HG02571 (cell line): ENCODE data around the gene DNASE1L1.
"Not testable (repeated sequence)": the region's sequence is repeated elsewhere in the genome, so short reads cannot be mapped to it uniquely, and the experiment has no call there.

ENCODE experiments used
- ATAC-seq: cut with Tn5 transposase; IDR thresholded peaks from one replicate; pipeline ENCODE4 v1.9.1; 2021; ENCODE audit warnings: mild to moderate bottlenecking, moderate library complexity; ENCODE audit not compliant: unreplicated experiment

The DNASE1L1 gene

DNA sequence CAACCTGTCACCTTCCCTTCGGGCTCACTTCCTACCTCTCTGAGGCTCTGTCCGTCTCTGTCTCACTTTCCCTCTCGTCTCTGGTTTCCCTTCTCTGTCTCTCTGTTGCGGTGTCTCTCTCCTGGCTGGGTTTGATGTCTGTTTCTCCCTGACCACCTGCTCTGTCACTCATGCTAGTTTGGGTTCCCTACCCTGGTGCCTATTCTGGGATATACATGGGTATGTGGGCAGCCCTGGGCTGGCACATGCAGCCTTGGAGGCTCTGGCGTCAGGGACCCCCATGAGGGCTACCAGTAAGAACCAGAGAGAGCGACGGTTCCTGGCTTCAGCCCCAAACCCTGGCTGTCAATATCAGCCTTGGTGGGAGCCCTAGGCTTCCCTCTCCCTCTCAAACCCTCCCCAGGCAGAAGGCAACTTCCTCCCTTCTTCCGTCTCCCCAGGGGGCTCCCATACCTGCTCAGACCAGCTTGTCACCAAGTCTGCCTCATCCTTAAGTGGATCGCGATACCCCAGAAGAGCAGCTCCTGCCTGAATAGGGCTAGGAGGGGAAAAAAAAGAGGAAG lies 314 bp downstream of the DNASE1L1 start:
- ATAC-seq, result no peak

DNA sequence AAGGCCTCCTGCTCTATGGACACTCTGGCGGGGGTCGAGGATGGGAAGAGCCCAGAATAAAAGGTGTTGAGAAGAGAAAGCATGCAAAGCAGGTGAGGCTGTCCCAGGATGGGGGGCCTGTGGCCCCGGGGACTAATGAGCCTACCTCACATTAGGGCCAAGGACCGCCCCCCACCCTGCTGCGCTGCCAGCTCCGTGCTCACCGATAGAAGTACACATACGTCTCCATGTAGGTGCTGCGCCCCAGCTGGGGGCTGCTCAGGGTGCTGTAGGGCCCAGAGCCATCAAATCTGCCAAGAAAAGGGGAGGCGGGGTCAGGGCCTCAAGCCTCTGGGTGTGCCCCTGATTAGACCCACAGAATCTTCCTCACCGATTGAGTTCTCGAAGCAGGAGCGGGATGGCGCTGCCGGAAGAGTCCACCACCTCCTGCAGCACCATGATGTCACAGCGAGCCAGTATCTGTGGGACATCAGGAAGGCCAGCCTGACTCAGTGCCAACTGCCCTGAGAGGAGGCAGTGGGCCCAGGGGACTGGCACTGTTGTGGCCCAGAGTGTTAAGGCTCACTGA lies 4.3 kb downstream of the DNASE1L1 start:
- ATAC-seq, result no peak

DNA sequence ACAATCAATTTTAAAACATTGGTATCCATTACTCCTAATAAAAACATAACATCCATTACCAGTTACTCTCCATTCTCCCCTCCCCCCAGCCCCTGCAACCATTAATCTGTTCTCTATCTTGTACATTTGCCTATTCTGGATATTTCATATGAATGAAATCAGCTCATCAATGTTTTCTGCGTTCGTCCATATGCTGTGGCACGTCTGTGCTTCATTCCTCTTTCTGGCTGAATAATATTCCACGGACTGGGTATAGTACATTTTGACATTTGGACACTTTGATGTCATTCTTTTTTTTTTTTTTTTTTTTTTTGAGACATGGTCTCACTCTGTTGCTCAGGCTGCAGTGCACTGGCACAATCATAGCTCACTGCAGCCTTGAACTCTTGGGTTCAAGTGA lies 5.2 kb downstream of the DNASE1L1 start:
- ATAC-seq, result no peak

DNA sequence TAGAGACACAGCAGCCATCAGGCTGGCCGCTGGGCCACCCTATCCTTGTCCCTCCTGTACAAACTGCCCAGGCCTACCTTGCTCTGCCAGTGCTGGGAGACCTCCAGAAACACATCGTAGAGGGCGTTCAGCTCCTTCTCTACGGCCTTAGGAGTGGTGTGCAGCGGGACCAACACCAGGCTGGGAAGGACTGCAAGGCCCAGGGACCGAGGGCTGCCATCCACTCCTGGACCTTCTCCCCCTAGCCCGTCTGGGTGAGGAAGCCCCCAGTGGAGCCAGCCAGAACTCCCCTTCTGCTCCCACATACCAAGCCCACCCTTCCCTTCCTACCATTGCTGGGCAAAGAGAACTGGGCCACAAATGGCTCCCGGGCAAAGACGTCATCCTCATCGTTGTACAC lies 5.9 kb downstream of the DNASE1L1 start:
- no peak for ATAC-seq

DNA sequence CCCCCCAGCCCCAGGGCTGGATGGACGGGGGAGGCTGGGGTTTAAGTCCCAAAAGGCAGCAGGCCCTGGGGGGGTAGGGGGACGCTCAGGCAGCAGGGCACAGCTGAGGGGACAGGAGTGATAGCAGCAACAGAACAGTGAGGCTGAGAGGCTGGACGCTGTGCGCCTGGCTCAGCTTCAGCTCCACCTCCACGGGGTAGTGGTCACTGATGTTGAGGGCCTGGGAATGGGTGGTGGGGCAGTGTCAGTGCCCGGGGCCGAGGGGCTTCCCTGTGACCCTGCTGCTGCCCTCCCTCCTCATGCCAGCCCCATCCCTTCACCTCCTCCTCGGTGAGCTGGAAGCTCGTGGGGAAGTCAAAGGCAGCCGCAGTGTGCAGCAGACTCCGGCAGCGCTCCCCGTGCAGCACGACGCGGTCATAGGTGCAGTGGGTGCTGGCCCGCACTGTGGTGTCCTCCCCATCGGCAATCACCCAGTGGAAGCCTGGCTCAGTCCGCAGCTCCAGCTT lies 6.4 kb downstream of the DNASE1L1 start:
- ATAC-seq, result no peak

DNA sequence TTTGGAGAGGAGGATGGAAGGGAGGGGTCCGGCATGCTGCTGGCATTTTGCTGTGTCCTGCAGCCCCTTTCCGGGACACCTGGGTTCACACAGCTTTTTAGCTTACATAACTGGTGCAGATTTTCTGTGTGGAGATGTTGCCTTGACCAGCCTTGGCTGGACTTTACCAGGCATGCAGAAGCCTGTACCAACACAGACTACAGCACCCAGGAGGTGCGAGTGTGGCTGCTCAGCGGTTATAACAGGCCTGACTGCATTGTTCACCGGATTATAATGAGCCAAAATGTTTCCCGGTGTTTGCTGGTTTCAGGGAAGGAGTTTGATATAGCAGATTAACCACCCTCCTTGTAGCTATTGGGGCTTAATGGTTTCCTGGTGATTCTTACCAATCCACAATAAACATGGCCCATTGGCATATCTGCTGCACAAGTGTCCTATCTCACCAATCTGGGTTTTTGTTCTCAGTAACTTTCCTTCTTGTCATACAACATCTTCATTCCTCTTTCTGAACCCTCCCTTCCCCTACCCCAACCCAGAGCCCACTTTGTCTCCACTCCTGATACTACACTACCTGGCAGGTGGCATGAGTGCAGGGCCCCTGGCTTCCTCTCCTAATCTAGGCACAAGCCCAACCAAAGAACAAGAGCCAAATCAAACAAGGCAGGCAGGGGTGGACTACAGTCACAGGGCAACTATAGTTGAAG lies 7.0 kb downstream of the DNASE1L1 start:
- no peak for ATAC-seq

DNA sequence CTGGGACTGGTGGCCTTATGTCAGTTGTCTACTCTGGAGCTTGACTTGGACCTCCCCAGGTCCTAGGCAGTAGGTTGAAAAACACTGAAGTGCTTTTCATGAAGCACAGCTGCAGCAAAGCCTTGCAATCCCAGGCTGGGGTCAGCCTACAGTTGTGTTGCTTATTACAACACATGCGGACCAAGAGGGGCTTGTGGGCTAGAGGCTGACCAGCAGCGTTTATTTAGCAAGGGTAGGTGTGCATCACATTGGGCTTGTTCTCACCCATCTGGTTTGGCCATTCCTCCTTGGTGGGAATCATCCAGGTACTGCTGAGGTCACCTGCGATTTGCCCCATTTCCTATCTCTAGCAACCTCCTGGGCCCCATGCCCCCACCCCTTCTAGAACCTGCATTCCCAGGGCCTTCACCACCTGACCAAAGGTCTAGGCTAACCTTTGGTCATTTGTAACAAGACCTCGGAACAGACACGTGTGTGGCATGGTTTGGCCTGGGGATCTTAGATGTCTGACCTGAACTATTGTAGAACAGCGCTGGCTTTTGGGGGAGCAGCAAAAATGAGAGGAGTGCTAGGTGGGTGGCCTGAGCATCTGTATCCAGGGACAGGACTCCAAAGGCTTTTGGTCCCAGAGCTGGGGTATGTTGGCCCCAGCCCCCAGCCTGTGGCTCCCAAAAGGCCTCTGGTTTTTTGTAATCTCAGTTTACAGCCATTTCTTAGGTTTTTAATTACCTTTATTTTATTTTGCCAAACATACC lies 7.8 kb downstream of the DNASE1L1 start:
- no peak for ATAC-seq

DNA sequence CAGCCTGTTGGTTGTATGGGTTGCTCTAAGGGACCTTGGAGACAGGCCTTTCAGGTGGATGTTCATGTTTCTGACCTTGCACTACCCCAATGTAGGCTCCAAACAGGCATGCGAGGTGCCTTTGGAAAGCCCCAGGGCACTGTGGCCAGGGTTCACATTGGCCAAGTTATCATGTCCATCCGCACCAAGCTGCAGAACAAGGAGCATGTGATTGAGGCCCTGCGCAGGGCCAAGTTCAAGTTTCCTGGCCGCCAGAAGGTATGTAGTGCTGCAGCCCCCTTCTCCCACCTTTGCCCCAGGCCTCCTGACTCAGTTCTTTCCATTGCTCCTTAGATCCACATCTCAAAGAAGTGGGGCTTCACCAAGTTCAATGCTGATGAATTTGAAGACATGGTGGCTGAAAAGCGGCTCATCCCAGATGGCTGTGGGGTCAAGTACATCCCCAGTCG lies 8.7 kb downstream of the DNASE1L1 start:
- ATAC-seq, result not testable (repeated sequence)

DNA sequence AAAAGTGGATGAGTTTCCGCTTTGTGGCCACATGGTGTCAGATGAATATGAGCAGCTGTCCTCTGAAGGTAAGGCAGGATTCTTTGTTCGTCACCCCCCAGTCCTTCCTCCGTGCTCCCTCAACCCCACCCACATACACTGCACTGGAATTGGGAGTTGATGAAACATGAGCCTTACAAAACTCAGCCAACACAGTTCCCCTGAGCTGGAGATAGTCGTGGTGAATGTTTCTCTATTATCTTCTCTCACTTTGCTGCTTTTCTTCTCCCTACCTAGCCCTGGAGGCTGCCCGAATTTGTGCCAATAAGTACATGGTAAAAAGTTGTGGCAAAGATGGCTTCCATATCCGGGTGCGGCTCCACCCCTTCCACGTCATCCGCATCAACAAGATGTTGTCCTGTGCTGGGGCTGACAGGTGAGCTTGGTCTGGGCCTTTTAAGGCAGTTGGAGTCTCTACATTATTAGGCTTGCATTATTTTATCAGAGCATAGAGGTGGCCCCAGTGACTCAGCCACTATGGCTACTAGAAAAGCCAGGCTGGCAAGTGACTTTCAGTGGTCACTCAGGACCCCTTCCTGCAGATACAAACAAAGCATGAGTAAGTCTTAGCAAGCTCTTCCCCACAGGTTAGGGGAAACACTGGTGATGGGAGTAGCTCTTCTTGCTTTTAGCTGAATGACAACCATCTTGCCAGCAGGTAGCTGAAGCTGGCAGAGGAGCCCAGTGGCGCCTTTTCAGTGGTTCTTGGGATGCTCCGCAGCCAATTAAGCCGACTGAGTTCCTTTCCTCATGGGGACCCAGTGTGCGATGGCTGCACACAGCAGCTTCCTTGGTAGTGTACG lies 9.3 kb downstream of the DNASE1L1 start:
- no peak for ATAC-seq

DNA sequence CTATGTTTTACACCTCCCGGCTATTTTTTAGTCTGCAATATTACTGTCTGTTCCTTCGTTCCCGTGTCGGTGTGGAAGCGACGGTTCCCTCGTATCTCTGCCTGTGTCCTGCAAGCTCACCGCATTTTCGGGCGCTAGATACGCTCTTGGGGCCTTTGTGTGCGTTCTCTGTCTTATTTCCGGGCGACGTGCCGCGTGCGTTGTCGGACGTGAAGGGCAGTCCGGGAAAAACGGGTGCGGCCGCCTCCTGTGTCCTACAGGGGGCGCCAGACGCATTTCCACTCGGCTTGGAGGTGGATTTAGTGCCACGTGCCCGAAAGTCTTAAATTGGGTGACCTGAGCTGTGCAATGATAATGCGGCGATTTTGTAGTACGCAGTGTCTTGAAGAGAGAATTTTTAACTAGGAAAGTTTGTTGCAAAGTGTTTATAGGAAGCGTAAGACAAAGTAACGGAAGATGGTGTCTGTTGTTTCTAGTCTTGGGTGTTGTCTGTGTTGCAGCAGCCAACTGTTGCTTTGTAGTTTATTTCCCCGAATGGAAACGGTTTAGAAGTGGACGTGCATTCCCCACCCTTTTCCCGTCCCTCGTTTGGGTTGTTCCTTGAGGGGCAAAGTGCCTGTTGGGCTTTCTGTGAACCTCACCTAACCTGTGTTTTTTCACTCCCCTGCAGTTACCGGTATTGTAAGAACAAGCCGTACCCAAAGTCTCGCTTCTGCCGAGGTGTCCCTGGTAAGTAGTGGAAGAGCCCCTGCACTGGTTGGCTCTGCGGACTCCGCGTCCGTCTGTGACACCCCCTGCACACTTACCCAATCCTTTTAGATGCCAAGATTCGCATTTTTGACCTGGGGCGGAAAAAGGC lies 10.2 kb downstream of the DNASE1L1 start:
- no peak for ATAC-seq

DNA sequence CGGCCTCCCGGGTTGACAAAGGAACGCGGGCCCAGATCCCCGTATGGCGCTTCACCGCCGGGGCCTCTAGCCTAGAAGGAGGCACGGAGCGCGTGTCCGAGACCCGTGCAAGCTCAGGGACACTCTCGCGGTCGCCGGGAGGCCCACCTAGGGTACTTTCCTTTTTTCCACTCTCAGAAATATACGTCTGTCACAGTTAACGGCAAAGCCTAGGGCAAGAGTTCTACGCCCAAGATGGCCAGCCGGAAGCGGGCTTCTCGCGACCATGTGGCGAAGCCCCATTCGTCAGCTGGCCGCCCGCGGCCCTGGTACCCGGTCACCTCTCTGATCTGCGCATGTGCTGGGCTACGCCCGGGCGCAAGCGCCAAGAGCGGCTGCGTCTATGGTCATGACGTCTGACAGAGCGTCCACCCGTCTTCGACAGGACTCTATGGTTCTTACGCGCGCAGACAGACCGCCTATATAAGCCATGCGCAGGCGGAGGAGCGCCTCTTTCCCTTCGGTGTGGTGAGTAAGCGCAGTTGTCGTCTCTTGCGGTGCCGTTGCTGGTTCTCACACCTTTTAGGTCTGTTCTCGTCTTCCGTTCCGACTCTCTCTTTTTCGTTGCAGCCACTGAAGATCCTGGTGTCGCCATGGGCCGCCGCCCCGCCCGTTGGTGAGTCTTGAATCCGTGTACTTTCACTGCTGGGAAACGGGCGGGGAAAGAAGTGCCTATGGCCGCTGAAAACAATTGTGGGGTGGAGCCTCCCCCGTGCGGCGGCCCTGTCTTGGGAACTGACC lies 11.0 kb downstream of the DNASE1L1 start, which contains the start of gene RPL10:
Gene RPL10 (plus strand): TSS at position 490 of the 780 bp plus-strand sequence. CDS start 143 bp downstream, at position 633.
- peak; percentile 70 for ATAC-seq

DNA sequence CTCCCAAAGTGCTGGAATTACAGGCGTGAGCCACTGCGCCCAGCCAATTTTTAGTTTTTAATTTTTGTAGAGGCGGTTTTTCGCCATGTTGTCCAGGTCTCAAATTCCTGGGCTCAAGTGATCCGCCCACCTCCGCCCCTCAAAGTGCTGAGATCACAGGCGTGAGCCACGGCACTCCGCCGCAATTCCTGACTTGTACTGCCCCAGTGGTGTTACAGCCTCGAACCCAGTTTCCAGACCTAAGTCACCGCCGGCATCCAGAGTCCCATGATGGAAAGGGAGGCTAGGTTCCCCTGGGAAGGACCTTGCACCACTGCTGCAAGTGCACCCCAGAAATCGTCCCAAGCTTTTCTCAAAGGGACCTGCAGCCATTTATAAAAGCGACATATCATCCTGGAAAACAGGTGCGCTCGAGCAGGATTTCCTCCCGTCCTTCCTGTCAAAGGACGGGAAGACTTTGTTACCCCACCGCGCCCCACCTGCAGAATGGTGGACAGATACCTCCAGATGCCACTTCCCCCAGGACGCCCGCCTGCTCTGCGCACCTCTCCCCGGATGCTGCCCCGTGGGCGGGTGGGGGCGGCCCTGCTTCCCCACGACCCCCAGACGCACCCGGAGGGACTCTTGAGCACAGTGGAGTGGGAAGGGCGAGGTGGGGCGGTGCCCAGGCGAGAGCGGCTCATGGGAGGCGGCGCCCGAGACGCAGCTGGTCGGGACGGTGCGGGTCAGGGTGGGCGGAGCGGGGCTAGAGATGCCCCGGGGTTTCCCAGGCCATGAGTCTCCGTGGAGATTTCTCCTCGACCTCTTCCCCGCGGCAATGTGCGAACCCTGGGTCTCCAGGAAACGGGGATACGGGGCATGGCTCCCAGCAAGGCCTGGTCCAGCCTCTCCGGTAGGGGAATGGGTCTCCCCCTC lies 11.8 kb downstream of the DNASE1L1 start:
- ATAC-seq, result peak; percentile 63

DNA sequence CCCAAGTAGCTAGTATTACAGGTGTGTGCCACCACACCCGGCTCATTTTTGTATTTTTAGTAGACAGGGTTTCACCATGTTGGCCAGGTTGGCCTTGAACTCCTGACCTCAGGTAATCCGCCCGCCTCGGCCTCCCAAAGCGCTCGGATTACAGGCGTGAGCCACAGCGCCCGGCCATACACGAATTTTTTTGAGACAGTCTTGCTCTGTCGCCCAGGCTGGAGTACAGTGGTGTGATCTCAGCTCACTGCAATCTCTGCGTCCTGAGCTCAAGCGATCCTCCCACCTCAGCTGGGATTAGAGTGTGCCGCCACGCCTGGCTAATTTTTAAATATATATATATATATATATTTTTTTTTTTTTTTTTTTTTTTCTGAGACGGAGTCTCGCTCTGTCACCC lies 12.7 kb downstream of the DNASE1L1 start:
- not testable (repeated sequence) for ATAC-seq

DNA sequence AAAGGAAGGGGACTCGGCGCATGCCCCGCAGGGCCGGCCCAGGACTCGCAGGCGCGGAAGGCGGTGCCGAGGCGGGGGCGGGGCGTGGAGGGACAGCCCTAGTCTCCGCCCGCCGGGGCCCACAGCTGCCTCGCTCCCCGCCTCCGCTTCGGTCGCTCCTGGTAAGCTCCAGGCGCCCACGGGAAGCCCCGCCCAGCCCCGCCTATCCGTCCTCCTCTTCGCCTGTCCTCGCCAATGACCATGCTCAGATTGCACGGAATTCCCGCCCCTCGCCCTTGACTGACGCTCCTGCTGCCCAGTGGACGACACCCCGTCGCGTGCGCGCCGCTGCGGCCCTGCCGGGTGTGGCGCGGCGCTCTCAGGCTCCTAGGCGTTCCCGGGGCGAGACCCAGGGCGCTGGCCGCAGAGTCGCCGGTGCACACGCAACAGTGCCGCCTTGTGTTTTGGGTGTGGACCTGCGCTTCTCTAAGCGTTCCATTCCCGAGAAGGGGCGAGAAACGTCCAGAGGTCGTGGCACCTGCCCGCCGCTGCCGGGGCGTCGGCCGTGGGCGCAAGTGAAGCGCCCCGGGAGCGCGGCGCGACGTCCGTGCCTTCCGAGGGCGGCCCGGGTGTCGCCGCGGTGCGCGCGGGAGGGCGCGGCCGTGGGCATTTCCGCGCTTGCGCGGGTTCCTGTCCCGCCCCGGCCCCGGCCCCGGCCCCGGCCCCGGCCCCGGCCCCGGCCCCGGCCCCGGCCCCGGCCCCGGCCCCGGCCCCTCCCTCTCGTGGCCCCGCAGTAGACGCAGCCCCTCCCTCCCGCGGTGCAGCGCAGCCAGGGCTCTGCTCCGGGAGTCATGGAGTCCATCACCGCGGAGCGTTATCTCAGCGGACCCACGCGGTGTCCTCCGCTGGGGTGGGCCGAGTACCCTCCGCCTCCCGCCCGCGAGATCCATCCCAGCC lies 19.0 kb downstream of the DNASE1L1 start:
- ATAC-seq, result peak; percentile 58

DNA sequence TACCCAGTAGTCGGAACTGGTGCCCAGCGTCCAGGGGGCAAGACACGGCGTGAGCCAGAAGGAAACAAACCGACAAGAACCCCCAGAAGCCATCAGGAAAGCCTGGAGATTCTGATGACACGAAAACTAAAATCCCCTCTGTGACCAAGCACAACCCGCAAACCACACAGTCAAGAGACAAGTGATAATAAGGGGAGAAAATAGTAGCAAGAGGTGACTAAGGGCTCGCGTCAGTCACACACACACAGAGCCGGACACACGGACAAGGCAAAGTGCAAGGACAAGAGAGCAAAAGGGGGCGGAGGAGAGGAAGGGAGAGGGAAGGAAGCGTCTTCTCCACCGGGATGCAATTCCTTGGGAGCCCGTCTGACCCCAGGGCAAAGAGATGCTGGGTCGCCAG lies 20.4 kb downstream of the DNASE1L1 start:
- ATAC-seq, result peak; percentile 17

DNA sequence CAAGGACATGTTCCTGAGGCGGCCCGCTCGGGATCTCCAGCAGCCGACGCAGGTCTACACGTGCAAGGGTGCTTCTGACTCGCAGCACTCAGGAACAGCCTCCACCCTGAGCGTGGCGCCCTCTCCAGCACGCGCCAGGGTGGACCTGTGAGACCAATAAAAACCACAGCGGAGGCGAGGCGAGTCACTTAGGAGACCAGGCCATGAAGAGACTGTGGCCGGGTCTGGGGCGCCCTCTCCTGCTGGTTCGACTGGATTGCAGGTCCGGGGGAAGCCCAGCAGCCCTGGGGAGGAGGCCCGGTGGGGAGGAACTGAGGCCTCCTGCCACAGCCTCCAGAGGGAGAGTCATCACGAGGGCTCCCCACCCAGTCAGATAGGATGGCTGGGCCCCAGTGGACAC lies 21.0 kb downstream of the DNASE1L1 start:
- ATAC-seq, result peak; percentile 30
